NK-92 (cell line): ENCODE measurements around the gene NDUFS2.
"Not testable (repeated sequence)": the region's sequence is repeated elsewhere in the genome, so short reads cannot be mapped to it uniquely, and the experiment has no call there.

Experiments used
- DNase-seq: peaks from one replicate; lab custom pipeline; 2025; ENCODE audit not compliant: unreplicated experiment; lab: John Stamatoyannopoulos, UW

Gene NDUFS2

GRCh38 chr1:161242313-161242712 is 40.1 kb downstream of the NDUFS2 start:
- DNase-seq, result no peak

- DNase-seq, result no peak
These were observed 42.7 kb downstream of the NDUFS2 start for GRCh38 chr1:161244888-161245287.

GRCh38 chr1:161250100-161250499 is 47.9 kb downstream of the NDUFS2 start:
- DNase-seq, result not testable (repeated sequence)

- no peak for DNase-seq
These were observed 48.7 kb downstream of the NDUFS2 start for GRCh38 chr1:161250829-161251228.

- DNase-seq, result no peak
These were observed 49.4 kb downstream of the NDUFS2 start for GRCh38 chr1:161251579-161251978.

- DNase-seq, result not testable (repeated sequence)
These were observed 53.1 kb downstream of the NDUFS2 start for GRCh38 chr1:161255302-161255701.

- DNase-seq, result not testable (repeated sequence)
These were observed 53.9 kb downstream of the NDUFS2 start for GRCh38 chr1:161255955-161256520.

- DNase-seq, result not testable (repeated sequence)
These were observed 54.9 kb downstream of the NDUFS2 start for GRCh38 chr1:161257109-161257508.

GRCh38 chr1:161258439-161259344 is 56.5 kb downstream of the NDUFS2 start, which contains the start of gene PCP4L1:
Gene PCP4L1 (plus strand): TSS chr1:161258745. CDS start chr1:161258975, 230 bp downstream.
- no peak for DNase-seq

GRCh38 chr1:161259345-161259702 is 57.2 kb downstream of the NDUFS2 start:
- DNase-seq, result no peak

- no peak for DNase-seq
These were observed 57.6 kb downstream of the NDUFS2 start for GRCh38 chr1:161259765-161260164.

- no peak for DNase-seq
These were observed 58.5 kb downstream of the NDUFS2 start for GRCh38 chr1:161260376-161261260.

- no peak for DNase-seq
These were observed 59.4 kb downstream of the NDUFS2 start for GRCh38 chr1:161261261-161262235.
